ENCODE results near the gene LYSMD4.

LYSMD4 gene

DNA sequence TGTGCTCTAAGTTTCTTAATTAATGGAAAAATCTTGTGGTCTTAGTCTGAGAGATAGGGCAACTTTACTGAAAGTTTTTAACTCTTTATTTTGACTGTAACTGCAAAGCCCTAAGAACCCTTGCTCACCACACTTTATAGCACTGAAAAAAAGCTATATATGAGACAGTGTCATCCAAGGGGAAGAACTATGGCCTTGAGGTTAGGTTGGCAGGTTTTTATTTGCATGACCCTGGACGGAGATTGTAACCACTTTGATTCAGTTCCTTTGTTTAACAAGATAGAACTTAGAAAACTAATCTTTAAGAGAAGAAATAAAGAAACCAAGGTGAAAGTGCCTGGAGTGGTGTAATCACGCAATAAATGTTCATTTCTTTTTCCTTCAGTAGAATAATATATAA, 30.6 kb upstream of the LYSMD4 start:
- Histone ChIP-seq H3K4me3 (ENCODE audit: low read depth in 1 of 2, low read length in 2 of 2) (no peak overlapping the region), H2AFZ (ENCODE audit: low read depth, low read length) (no peak overlapping the region), H3K9ac (ENCODE audit: low read depth, low read length) (no peak overlapping the region), H3K27ac (ENCODE audit: low read length) (no peak overlapping the region), H3K27me3 (ENCODE audit: insufficient read depth, low read length, poor library complexity) (no peaks in the 10 kb centered on the region), H3K4me2 (ENCODE audit: insufficient read depth, low read length) (no peak overlapping the region), H3K79me2 (ENCODE audit: insufficient read depth, low read length) (no peaks in the 10 kb centered on the region), H3K9me3 (ENCODE audit: insufficient read depth, low read length, severe bottlenecking) (no peaks in the 10 kb centered on the region), H3K4me1 (ENCODE audit: insufficient read depth, low read length) (no peaks in the 10 kb centered on the region), H4K20me1 (ENCODE audit: insufficient read depth, low read length) (no peaks in the 10 kb centered on the region), H3K36me3 (ENCODE audit: insufficient read depth, low read length) (no peaks in the 10 kb centered on the region)
- no peak for DNase-seq
- TF ChIP-seq, protein P1, sequence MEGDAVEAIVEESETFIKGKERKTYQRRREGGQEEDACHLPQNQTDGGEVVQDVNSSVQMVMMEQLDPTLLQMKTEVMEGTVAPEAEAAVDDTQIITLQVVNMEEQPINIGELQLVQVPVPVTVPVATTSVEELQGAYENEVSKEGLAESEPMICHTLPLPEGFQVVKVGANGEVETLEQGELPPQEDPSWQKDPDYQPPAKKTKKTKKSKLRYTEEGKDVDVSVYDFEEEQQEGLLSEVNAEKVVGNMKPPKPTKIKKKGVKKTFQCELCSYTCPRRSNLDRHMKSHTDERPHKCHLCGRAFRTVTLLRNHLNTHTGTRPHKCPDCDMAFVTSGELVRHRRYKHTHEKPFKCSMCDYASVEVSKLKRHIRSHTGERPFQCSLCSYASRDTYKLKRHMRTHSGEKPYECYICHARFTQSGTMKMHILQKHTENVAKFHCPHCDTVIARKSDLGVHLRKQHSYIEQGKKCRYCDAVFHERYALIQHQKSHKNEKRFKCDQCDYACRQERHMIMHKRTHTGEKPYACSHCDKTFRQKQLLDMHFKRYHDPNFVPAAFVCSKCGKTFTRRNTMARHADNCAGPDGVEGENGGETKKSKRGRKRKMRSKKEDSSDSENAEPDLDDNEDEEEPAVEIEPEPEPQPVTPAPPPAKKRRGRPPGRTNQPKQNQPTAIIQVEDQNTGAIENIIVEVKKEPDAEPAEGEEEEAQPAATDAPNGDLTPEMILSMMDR (IDR thresholded peaks at IDR 0.05; ENCODE audit: borderline replicate concordance, extremely low read depth, low read length, poor library complexity, severe bottlenecking): no peak
- no peak for TF ChIP-seq EZH2 (IDR thresholded peaks at IDR 0.05; ENCODE audit: borderline replicate concordance, low read depth, low read length, severe bottlenecking)
- no peak for ATAC-seq (ENCODE audit: insufficient read depth, low read depth)

DNA sequence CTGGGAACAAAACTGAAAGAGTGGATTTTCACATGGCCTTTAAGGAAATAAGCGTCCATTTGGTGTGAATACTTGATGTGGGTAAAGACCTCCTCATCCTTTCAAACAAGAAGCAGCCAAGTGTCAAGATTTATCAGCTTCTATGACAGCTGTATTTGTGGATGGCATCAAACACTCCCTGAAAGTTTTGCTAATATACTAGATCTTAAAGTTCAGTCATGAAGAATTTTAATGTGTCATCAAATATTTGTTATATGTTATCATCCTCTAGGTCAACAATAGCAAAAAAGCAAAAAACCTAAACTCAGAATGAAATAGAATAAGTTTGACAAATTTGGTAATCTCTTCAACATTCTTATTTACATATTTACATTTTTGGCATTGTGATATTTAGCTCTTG, 29.1 kb upstream of the LYSMD4 start:
- H2AFZ ChIP-seq (ENCODE audit: low read depth, low read length): no peak overlapping the region
- no peak overlapping the region for H3K27ac ChIP-seq (ENCODE audit: low read length)
- no peaks in the 10 kb centered on the region for H3K27me3 ChIP-seq (ENCODE audit: insufficient read depth, low read length, poor library complexity)
- TF ChIP-seq, protein P1 (IDR thresholded peaks at IDR 0.05; ENCODE audit: borderline replicate concordance, extremely low read depth, low read length, poor library complexity, severe bottlenecking): no peak
- TF ChIP-seq EZH2 (IDR thresholded peaks at IDR 0.05; ENCODE audit: borderline replicate concordance, low read depth, low read length, severe bottlenecking): no peak
- no peaks in the 10 kb centered on the region for H4K20me1 ChIP-seq (ENCODE audit: insufficient read depth, low read length)
- H3K36me3 ChIP-seq (ENCODE audit: insufficient read depth, low read length): no peaks in the 10 kb centered on the region
- DNase-seq (no peak), ATAC-seq (ENCODE audit: insufficient read depth, low read depth) (no peak)
- no peaks in the 10 kb centered on the region for H3K4me1 ChIP-seq (ENCODE audit: insufficient read depth, low read length)
- no peak overlapping the region for H3K4me3 ChIP-seq (ENCODE audit: low read depth in 1 of 2, low read length in 2 of 2)
- no peak overlapping the region for H3K9ac ChIP-seq (ENCODE audit: low read depth, low read length)
- H3K79me2 ChIP-seq (ENCODE audit: insufficient read depth, low read length): no peaks in the 10 kb centered on the region
- H3K9me3 ChIP-seq (ENCODE audit: insufficient read depth, low read length, severe bottlenecking): no peaks in the 10 kb centered on the region
- H3K4me2 ChIP-seq (ENCODE audit: insufficient read depth, low read length): no peak overlapping the region

DNA sequence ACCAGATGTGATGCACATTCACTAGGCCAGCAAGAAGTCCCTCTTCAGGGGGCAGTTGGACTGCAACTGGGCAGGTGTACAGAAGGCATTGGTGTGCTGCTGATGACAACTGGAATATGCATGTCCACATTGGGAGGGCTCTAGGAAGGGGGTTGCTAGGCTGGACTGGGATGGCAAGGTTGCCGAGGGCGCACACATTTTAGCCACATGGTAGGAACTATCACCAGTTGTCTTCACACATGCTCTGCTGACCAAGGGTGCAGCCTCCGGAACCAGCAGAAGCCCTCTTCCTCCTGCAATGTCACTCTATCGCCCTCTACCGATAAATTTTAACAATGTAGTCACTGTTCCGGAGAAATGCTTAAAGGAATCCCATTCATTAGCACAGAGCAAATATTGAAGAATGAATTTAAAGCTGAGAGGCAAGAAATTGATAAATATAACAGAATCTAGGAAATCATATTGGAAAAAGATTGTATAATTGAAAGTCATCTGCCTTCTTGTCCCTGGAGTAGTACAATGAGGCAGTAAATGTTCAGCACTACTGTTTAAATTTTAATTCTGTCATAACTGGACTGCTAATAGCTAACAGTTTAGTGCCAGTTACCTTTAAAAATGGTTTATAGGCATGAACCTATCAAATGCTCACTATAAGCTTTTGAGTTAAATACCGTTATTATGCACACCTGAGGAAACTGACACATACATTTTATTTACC, 22.6 kb upstream of the LYSMD4 start:
- peak; percentile 45 for DNase-seq
- ATAC-seq (ENCODE audit: insufficient read depth, low read depth): peak; percentile 92
- Histone ChIP-seq H3K27me3 (ENCODE audit: insufficient read depth, low read length, poor library complexity) (no peaks in the 10 kb centered on the region), H3K36me3 (ENCODE audit: insufficient read depth, low read length) (no peaks in the 10 kb centered on the region), H3K9ac (ENCODE audit: low read depth, low read length) (no peak overlapping the region), H3K4me3 (ENCODE audit: low read depth in 1 of 2, low read length in 2 of 2) (no peak overlapping the region), H3K9me3 (ENCODE audit: insufficient read depth, low read length, severe bottlenecking) (no peaks in the 10 kb centered on the region), H4K20me1 (ENCODE audit: insufficient read depth, low read length) (no peaks in the 10 kb centered on the region), H3K27ac (ENCODE audit: low read length) (no peak overlapping the region), H2AFZ (ENCODE audit: low read depth, low read length) (peak overlapping the region; percentile 58), H3K4me1 (ENCODE audit: insufficient read depth, low read length) (peaks cover 4% of the 10 kb centered on the region), H3K79me2 (ENCODE audit: insufficient read depth, low read length) (no peaks in the 10 kb centered on the region), H3K4me2 (ENCODE audit: insufficient read depth, low read length) (no peak overlapping the region)
- no peak for TF ChIP-seq EZH2 (IDR thresholded peaks at IDR 0.05; ENCODE audit: borderline replicate concordance, low read depth, low read length, severe bottlenecking)
- TF ChIP-seq, protein P1 (IDR thresholded peaks at IDR 0.05; ENCODE audit: borderline replicate concordance, extremely low read depth, low read length, poor library complexity, severe bottlenecking): peak; percentile 83
